Left lung (tissue), 10 donors: ENCODE measurements around the gene TIMM17A. TPM values are rescaled to one million over a fixed set of nuclear protein-coding genes. Genes with fewer than 3 reads are reported as not detected.

Source experiments
- ATAC-seq: fragments of 200-7000 bp; cut with Tn5 transposase; one replicate; pipeline ENCODE4 v1.9.1; 2020; ENCODE audit warnings: moderate library complexity
- DNase-seq, 4 donors: peaks; one replicate each; pipeline ENCODE4 v3.0.0-alpha.2; 2013 to 2020
- H3K27ac ChIP-seq, 2 donors: fragments of 200-600 bp; sonication (generic) in 1 of 2; one replicate each; pipeline versions ENCODE4 v1.5.0 to v1.8.0; 2020 to 2021
- H3K27me3 ChIP-seq, 2 donors: fragments of 200-600 bp; sonication (generic) in 1 of 2; one replicate each; pipeline versions ENCODE4 v1.5.0 to v1.8.0; 2020 to 2021
- H3K36me3 ChIP-seq, 2 donors: fragments of 200-600 bp; sonication (generic) in 1 of 2; one replicate each; pipeline versions ENCODE4 v1.5.0 to v1.8.0; 2020 to 2021
- H3K4me1 ChIP-seq, 2 donors: fragments of 200-600 bp; one replicate each; pipeline ENCODE4 v1.8.0; 2021
- H3K4me3 ChIP-seq, 2 donors: fragments of 200-600 bp; sonication (generic) in 1 of 2; one replicate each; pipeline versions ENCODE4 v1.5.0 to v1.8.0; 2020 to 2021; ENCODE audit warnings: mild to moderate bottlenecking in 1 of 2
- H3K9me3 ChIP-seq, 2 donors: fragments of 200-600 bp; sonication (generic) in 1 of 2; one replicate each; pipeline versions ENCODE4 v1.5.0 to v1.8.0; 2020 to 2021
- CTCF ChIP-seq, 2 donors: fragments of 200-600 bp; sonication (generic) in 1 of 2; IDR thresholded peaks; one replicate each; pipeline versions ENCODE4 v1.5.0 to v1.8.0; 2021; ENCODE audit warnings: antibody characterized with exemption in 2 of 2
- intact Hi-C, 2 donors: fragments of 100-400 bp; cut with DNase I; formaldehyde crosslinking; loops; one replicate each; pipeline versions ENCODE4 v1.11.2 to v1.14.2; 2022
- polyA plus RNA-seq, 6 donors: library from polyadenylated mRNA; unstranded; fragments of 120-200 nt; gene quantifications; one replicate each; pipeline ENCODE4 v1.2.1, GENCODE V29; 2013; ENCODE audit not compliant: insufficient read length in 6 of 6
- total RNA-seq, 2 donors: library from RNA; stranded (reverse); fragmentation: NEBNext Ultra II Directional; extraction: Animal tissue kit (Norgen Biotek cat#: 25700); gene quantifications; one replicate each; pipeline ENCODE4 v1.2.1, GENCODE V29; 2021
- donor health status: DM: no; HTN: yes; CAD: no.
- donor health status: DM: no; HTN: no; CAD: no.

The TIMM17A gene
- total and polyA plus RNA-seq, 8 donors, result 42.6 to 56.7 (median 50.1) TPM

- TF ChIP-seq CTCF (IDR thresholded peaks at IDR 0.05), result no peak
- ATAC-seq, result no peak
- intact Hi-C loops, result no loop called here
- peaks cover 0 to 33% of the 10 kb centered on the region in 2 donors for H3K27me3 ChIP-seq
- H3K4me3 ChIP-seq, result no peak overlapping the region
- H3K9me3 ChIP-seq, result no peaks in the 10 kb centered on the region
- no peak overlapping the region for H3K27ac ChIP-seq
- H3K4me1 ChIP-seq, result peaks cover 4 to 22% of the 10 kb centered on the region in 2 donors
- DNase-seq, result no peak
- H3K36me3 ChIP-seq, result no peaks in the 10 kb centered on the region
These were observed 13.2 kb upstream of the TIMM17A start for GRCh38 chr1:201942129-201942495.

DNA sequence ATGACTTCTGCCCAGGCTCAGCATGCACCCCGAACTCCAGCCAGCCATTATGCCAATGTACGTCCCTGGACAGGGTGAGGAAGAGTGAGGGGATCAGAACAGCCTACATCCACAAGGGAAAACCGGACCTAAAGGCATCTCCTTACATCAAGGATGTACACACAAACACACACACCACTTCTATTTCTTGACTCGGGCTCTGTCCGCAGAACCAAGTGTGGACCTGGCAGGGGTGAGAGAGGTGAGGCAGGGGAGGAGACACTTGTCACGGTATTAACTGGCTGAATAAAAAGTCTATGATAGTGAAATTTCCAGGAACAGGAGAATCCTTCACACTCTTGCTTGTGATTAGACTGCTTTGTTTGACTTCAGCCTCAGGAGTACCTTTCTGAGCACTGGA is 11.3 kb upstream of the TIMM17A start:
- peaks cover 4 to 14% of the 10 kb centered on the region in 2 donors for H3K4me1 ChIP-seq
- intact Hi-C loops, result no loop called here
- TF ChIP-seq CTCF (IDR thresholded peaks at IDR 0.05), result no peak
- H3K4me3 ChIP-seq, result peak overlapping the region in 1 of 2 donors; percentile 37
- H3K9me3 ChIP-seq, result no peaks in the 10 kb centered on the region
- H3K27me3 ChIP-seq, result peaks cover 0 to 44% of the 10 kb centered on the region in 2 donors
- no peaks in the 10 kb centered on the region for H3K36me3 ChIP-seq
- no peak overlapping the region for H3K27ac ChIP-seq
- DNase-seq (no peak), ATAC-seq (no peak)

DNA sequence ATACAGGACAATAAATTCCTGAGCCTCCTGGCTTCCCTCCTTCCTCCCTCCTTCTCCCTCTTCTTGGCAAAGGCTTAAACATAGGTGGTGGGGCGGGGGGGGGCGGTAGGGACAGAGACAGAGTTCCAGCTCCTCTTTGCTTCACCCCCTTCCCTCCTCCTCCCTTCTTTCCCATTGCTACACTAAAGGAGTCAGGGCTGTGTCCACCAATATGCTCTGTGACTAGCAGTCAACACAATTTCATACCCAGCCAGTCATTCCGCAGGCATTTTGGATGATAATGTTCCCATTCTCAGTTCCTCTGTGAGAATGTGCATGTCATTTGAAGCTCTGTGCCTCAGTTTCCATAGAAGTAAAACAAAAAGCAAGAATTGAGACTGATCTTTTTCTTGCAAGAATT is 10.7 kb upstream of the TIMM17A start:
- no peak for TF ChIP-seq CTCF (IDR thresholded peaks at IDR 0.05)
- DNase-seq, result no peak
- H3K27me3 ChIP-seq, result peaks cover 0 to 44% of the 10 kb centered on the region in 2 donors

GRCh38 chr1:201945157-201945556 is 10.1 kb upstream of the TIMM17A start:
- H3K27ac ChIP-seq, result peak overlapping the region in 1 of 2 donors; percentile 42

More for the DNA sequence above, 10.7 kb upstream of the TIMM17A start:
- intact Hi-C loops, result no loop called here
- H3K4me3 ChIP-seq, result peak overlapping the region; percentile 37 to 42
- peaks cover 4 to 14% of the 10 kb centered on the region in 2 donors for H3K4me1 ChIP-seq
- no peak overlapping the region for H3K27ac ChIP-seq
- ATAC-seq, result no peak
- no peaks in the 10 kb centered on the region for H3K36me3 ChIP-seq
- no peaks in the 10 kb centered on the region for H3K9me3 ChIP-seq

GRCh38 chr1:201945863-201946223 is 9.5 kb upstream of the TIMM17A start:
- Histone ChIP-seq H3K4me3 (peak overlapping the region; percentile 37 to 42), H3K27me3 (peaks cover 0 to 44% of the 10 kb centered on the region in 2 donors), H3K9me3 (no peaks in the 10 kb centered on the region), H3K27ac (peak overlapping the region in 1 of 2 donors; percentile 42), H3K36me3 (no peaks in the 10 kb centered on the region), H3K4me1 (peaks cover 4 to 14% of the 10 kb centered on the region in 2 donors)
- TF ChIP-seq CTCF (IDR thresholded peaks at IDR 0.05), result no peak
- peak; percentile 4 for ATAC-seq
- DNase-seq, result no peak
- intact Hi-C loops, result no loop called here

More at GRCh38 chr1:201945157-201945556, 10.1 kb upstream of the TIMM17A start:
- H3K27me3 ChIP-seq, result peaks cover 0 to 44% of the 10 kb centered on the region in 2 donors
- peak overlapping the region; percentile 37 to 42 for H3K4me3 ChIP-seq
- ATAC-seq (no peak), DNase-seq (no peak)
- no peaks in the 10 kb centered on the region for H3K9me3 ChIP-seq
- H3K36me3 ChIP-seq, result no peaks in the 10 kb centered on the region
- intact Hi-C loops, result no loop called here
- peak in 1 of 2 donors; percentile 17 for TF ChIP-seq CTCF (IDR thresholded peaks at IDR 0.05)
- peaks cover 4 to 14% of the 10 kb centered on the region in 2 donors for H3K4me1 ChIP-seq
